HG02885 (cell line): ENCODE measurements around the gene THSD8.
"Not testable (repeated sequence)": the region's sequence is repeated elsewhere in the genome, so short reads cannot be mapped to it uniquely, and the experiment has no call there.

Experiments
- ATAC-seq: cut with Tn5 transposase; IDR thresholded peaks from one replicate; pipeline ENCODE4 v1.9.1; 2021; ENCODE audit warnings: mild to moderate bottlenecking; ENCODE audit not compliant: unreplicated experiment, poor library complexity

Gene THSD8

GRCh38 chr19:12843999-12844732 lies 42.3 kb downstream of the THSD8 start:
- no peak for ATAC-seq

- ATAC-seq, result not testable (repeated sequence)
These were observed 44.7 kb downstream of the THSD8 start for GRCh38 chr19:12846613-12847012.

- peak; percentile 69 for ATAC-seq
These were observed 45.6 kb downstream of the THSD8 start for GRCh38 chr19:12847159-12848139.
